Heart right ventricle (tissue), 16 donors: ENCODE results near the gene FAM13A. TPM values are rescaled to one million over a fixed set of nuclear protein-coding genes. Genes with fewer than 3 reads are reported as not detected.

Experiments
- ATAC-seq, 8 donors: fragments of 200-7000 bp; cut with Tn5 transposase; one replicate each; pipeline ENCODE4 v1.9.1; 2020; ENCODE audit warnings: mild to moderate bottlenecking in 8 of 8, moderate library complexity in 8 of 8, moderate number of reproducible peaks in 1 of 8
- DNase-seq, 2 donors: peaks; one replicate each; pipeline ENCODE4 v3.0.0-alpha.2; 2020
- H3K27ac ChIP-seq, 10 donors: fragments of 200-600 bp; sonication (generic) in 2 of 10; one replicate each; pipeline versions ENCODE4 v1.5.0 to v1.8.0; 2020 to 2022; ENCODE audit warnings: mild to moderate bottlenecking in 3 of 10
- H3K27me3 ChIP-seq, 7 donors: fragments of 200-600 bp; one replicate each; pipeline ENCODE4 v1.8.0; 2021 to 2022; ENCODE audit warnings: mild to moderate bottlenecking in 2 of 7
- H3K36me3 ChIP-seq, 9 donors: fragments of 200-600 bp; sonication (generic) in 1 of 9; one replicate each; pipeline versions ENCODE4 v1.5.0 to v1.8.0; 2020 to 2022; ENCODE audit warnings: mild to moderate bottlenecking in 2 of 9
- H3K4me1 ChIP-seq, 9 donors: fragments of 200-600 bp; sonication (generic) in 1 of 9; one replicate each; pipeline versions ENCODE4 v1.5.0 to v1.8.0; 2020 to 2022; ENCODE audit warnings: mild to moderate bottlenecking in 4 of 9
- H3K4me3 ChIP-seq, 10 donors: fragments of 200-600 bp; sonication (generic) in 2 of 10; one replicate each; pipeline versions ENCODE4 v1.5.0 to v1.8.0; 2020 to 2022; ENCODE audit warnings: mild to moderate bottlenecking in 7 of 10, moderate library complexity in 2 of 10
- H3K9me3 ChIP-seq, 11 donors: fragments of 200-600 bp in 10 of 11; sonication (generic) in 2 of 11; one replicate each; pipeline versions ENCODE4 v1.5.0 to v1.8.0; 2013 to 2022; ENCODE audit warnings: mild to moderate bottlenecking in 2 of 11, control low read depth in 1 of 11, moderate library complexity in 1 of 11
- CTCF ChIP-seq, 9 donors: fragments of 200-600 bp; sonication (generic) in 2 of 9; IDR thresholded peaks; one replicate each; pipeline versions ENCODE4 v1.5.0 to v1.8.0; 2021 to 2022; ENCODE audit warnings: antibody characterized with exemption in 9 of 9, mild to moderate bottlenecking in 5 of 9, moderate library complexity in 1 of 9
- WGBS, 2 donors: extraction: QIAGEN DNeasy Blood & Tissue Kit; methylation state at CpG; one replicate each; pipeline ENCODE4 v1.1.7; 2013; ENCODE audit warnings: inconsistent platforms in 1 of 2; 5-methylcytosine and 5-hydroxymethylcytosine counted together
- intact Hi-C, 10 donors: fragments of 100-400 bp; cut with DNase I; formaldehyde crosslinking; loops; one replicate each; pipeline versions ENCODE4 v1.11.1 to v1.14.2; 2022
- polyA plus RNA-seq, 2 donors: library from polyadenylated mRNA; stranded (reverse); fragments of 200-250 nt; gene quantifications; one replicate each; pipeline ENCODE4 v1.2.3, GENCODE V29; 2013
- total RNA-seq, 10 donors: library from RNA; stranded (reverse); fragmentation: NEBNext Ultra II Directional in 3 of 10; extraction: Animal tissue kit (Norgen Biotek cat#: 25700) in 3 of 10; gene quantifications; one replicate each; pipeline versions ENCODE4 v1.2.1 to v1.2.4, GENCODE V29; 2021 to 2023
- donor health status: Arrhythmogenic right ventricular cardiomyopathy.
- donor health status: ischemic (EF 13 %, LVEDD 7.1; RV severe dilation, severe dysfunction).
- donor health status: healthy with polysubstance abuse.
- donor health status: DM: no; HTN: yes; CAD: no.
- donor health status: DM: no; HTN: no; CAD: no.
- donor health status: ischemic (EF 25% LVEDD 6.9; RV normal size, moderate dysfunction).
- donor health status: ischemic (EF 25% LVEDD 5.7; RV mildly dilated, moderate dysfunction).
- donor health status: healthy.
- donor health status: DM: yes; HTN: yes; CAD: no.
- donor health status: Ischemic cardiomyopathy.
- donor health status: ischemic (EF 35%, LVEDD 5.7; RV mildly dilated, moderate dysfunction).
- donor health status: nonischemic (EF 11% LVEDD 7.7; RV severe dilation, severe dysfunction).
- donor health status: DM: yes; HTN: yes; CAD: no.
- donor health status: PGD.
- donor health status: ischemic (EF 29% LVEDD 5.4; RV normal size, mild dysfunction).
- donor health status: nonischemic (EF 23%, LVEDD 6.1; RV moderate dilation, normal function).

Gene FAM13A
- total and polyA plus RNA-seq, 12 donors = 2.4 to 18.4 (median 14.1) TPM

- no peak for DNase-seq
- intact Hi-C loops = loop anchor here in 1 of 10 donors (2.0 kb wide), 1 partner anchor 54 kb away; the partner anchor contains the start of gene TIGD2
- peak; percentile 69 to 86 (median 78) for ATAC-seq
Observed at GRCh38 chr4:89056292-89056952, 563 bp downstream of the FAM13A start.

GRCh38 chr4:89055157-89056080 is 1.6 kb downstream of the FAM13A start:
- Histone ChIP-seq H3K4me3 (peak overlapping the region in 6 of 10 donors; percentile 42 to 60 (median 53)), H3K9me3 (peaks cover 0 to 14% (median 0%) of the 10 kb centered on the region in 11 donors), H3K36me3 (no peaks in the 10 kb centered on the region), H3K4me1 (peaks cover 0 to 26% (median 16%) of the 10 kb centered on the region in 9 donors), H3K27me3 (no peaks in the 10 kb centered on the region), H3K27ac (no peak overlapping the region)
- intact Hi-C loops = loop anchor here in 1 of 10 donors (2.0 kb wide), 1 partner anchor 55 kb away; the partner anchor contains the start of gene TIGD2
- TF ChIP-seq CTCF (IDR thresholded peaks at IDR 0.05) = no peak
- no peak for DNase-seq
- WGBS, 2 donors = 50 to 75% methylated on average over 1 of the region's 1 CpG
- no peak for ATAC-seq

More at GRCh38 chr4:89056292-89056952, 563 bp downstream of the FAM13A start:
- Histone ChIP-seq H3K4me1 (peaks cover 0 to 26% (median 16%) of the 10 kb centered on the region in 9 donors), H3K27me3 (no peaks in the 10 kb centered on the region), H3K27ac (peak overlapping the region in 8 of 10 donors; percentile 37 to 66 (median 57)), H3K9me3 (peaks cover 0 to 9% (median 0%) of the 10 kb centered on the region in 11 donors), H3K4me3 (peak overlapping the region; percentile 18 to 60 (median 46)), H3K36me3 (no peaks in the 10 kb centered on the region)
- TF ChIP-seq CTCF (IDR thresholded peaks at IDR 0.05) = no peak
- 28 to 39% methylated on average over 2 of the region's 2 CpGs for WGBS, 2 donors

- H3K4me3 ChIP-seq = no peak overlapping the region
- H3K9me3 ChIP-seq = peaks cover 0 to 14% (median 0%) of the 10 kb centered on the region in 11 donors
- no peak for DNase-seq
- peaks cover 0 to 26% (median 16%) of the 10 kb centered on the region in 9 donors for H3K4me1 ChIP-seq
- no peak overlapping the region for H3K27ac ChIP-seq
- WGBS, 2 donors = 35 to 49% methylated on average over 1 of the region's 1 CpG
- H3K36me3 ChIP-seq = no peaks in the 10 kb centered on the region
- no peaks in the 10 kb centered on the region for H3K27me3 ChIP-seq
- no peak for TF ChIP-seq CTCF (IDR thresholded peaks at IDR 0.05)
- intact Hi-C loops = no loop called here
- ATAC-seq = no peak
Observed at GRCh38 chr4:89054627-89055026, 2.4 kb downstream of the FAM13A start.

GRCh38 chr4:89049853-89050252 is 7.1 kb downstream of the FAM13A start:
- Histone ChIP-seq H3K36me3 (no peaks in the 10 kb centered on the region), H3K27ac (no peak overlapping the region), H3K9me3 (peaks cover 0 to 14% (median 0%) of the 10 kb centered on the region in 11 donors), H3K4me1 (peaks cover 0 to 9% (median 5%) of the 10 kb centered on the region in 9 donors), H3K27me3 (no peaks in the 10 kb centered on the region), H3K4me3 (no peak overlapping the region)
- ATAC-seq = no peak
- no peak for TF ChIP-seq CTCF (IDR thresholded peaks at IDR 0.05)
- DNase-seq = no peak
- intact Hi-C loops = no loop called here
- WGBS, 2 donors = 92 to 94% methylated on average over 2 of the region's 2 CpGs
